Cardiac ventricle fibroblast (primary cell): ENCODE results near the gene NRL. TPM values are rescaled to one million over a fixed set of nuclear protein-coding genes. Genes with fewer than 3 reads are reported as not detected.

Source experiments
- total RNA-seq: library from RNA; depleted of rRNA; stranded (reverse); fragments of >200 nt; gene quantifications from 2 replicates; pipeline ENCODE4 v1.2.3, GENCODE V29; 2015

Gene NRL
- total RNA-seq: 0.73 and 0.75 TPM in 2 replicates

GRCh38 chr14:24114532-24115421 lies at the start of gene NRL, which contains the start of gene DCAF11:
Gene NRL, minus strand, starts transcription at chr14:24114949. Its CDS starts 32,101 bp downstream, at chr14:24082848.
Gene DCAF11, plus strand, starts transcription at chr14:24114777. Its CDS starts 818 bp downstream, at chr14:24115595.

GRCh38 chr14:24160850-24161804 lies 46.4 kb upstream of the NRL start, which contains the start of gene IRF9:
Gene IRF9, plus strand, starts transcription at chr14:24161265. Its CDS starts 880 bp downstream, at chr14:24162145.

GRCh38 chr14:24146978-24147760 lies 32.4 kb upstream of the NRL start, which contains the start of gene RNF31:
Gene RNF31, plus strand, starts transcription at chr14:24147498. Its CDS starts 201 bp downstream, at chr14:24147699.

GRCh38 chr14:24146453-24146977 lies 31.8 kb upstream of the NRL start, which contains the start of gene PSME2:
Gene PSME2, minus strand, starts transcription at chr14:24146610. Its CDS starts 29 bp downstream, at chr14:24146581.

GRCh38 chr14:24141097-24141880 lies 26.5 kb upstream of the NRL start, which contains the start of gene EMC9:
Gene EMC9, minus strand, starts transcription at chr14:24141591. Its CDS starts 287 bp downstream, at chr14:24141304.

GRCh38 chr14:24135834-24136683 lies 21.3 kb upstream of the NRL start, which contains the start of gene PSME1:
Gene PSME1, plus strand, starts transcription at chr14:24136194. Its CDS starts 69 bp downstream, at chr14:24136263.

GRCh38 chr14:24130380-24130716 lies 15.6 kb upstream of the NRL start, which contains the start of gene FITM1:
Gene FITM1, plus strand, starts transcription at chr14:24130659. Its CDS starts 905 bp downstream, at chr14:24131564.

GRCh38 chr14:24093901-24094840 lies 20.6 kb downstream of the NRL start, which contains the start of gene PCK2:
Gene PCK2, plus strand, starts transcription at chr14:24094311. Its CDS starts 95 bp downstream, at chr14:24094406.

GRCh38 chr14:24071144-24071697 lies 43.5 kb downstream of the NRL start, which contains the start of gene CPNE6:
Gene CPNE6, plus strand, starts transcription at chr14:24071562. Its CDS starts 1,375 bp downstream, at chr14:24072937.

GRCh38 chr14:24051789-24052655 lies 62.7 kb downstream of the NRL start, which contains the start of gene CARMIL3:
Gene CARMIL3, plus strand, starts transcription at chr14:24052009. Its CDS starts 145 bp downstream, at chr14:24052154.

Other genes with a start within 250 kb of the NRL start
- 46.2 and 53.2 TPM in 2 replicates for gene DHRS4, start 161.2 kb downstream of the NRL start, total RNA-seq
- gene DHRS4L2, start 126.0 kb downstream of the NRL start, total RNA-seq: 8.2 and 13.2 TPM in 2 replicates
- gene CARMIL3, start 62.9 kb downstream of the NRL start, total RNA-seq: not detected in 2 replicates
- not detected in 2 replicates for gene CPNE6, start 43.4 kb downstream of the NRL start, total RNA-seq
- gene PCK2, start 20.6 kb downstream of the NRL start, total RNA-seq: 8.2 and 11.6 TPM in 2 replicates
- gene DCAF11, start 172 bp downstream of the NRL start, total RNA-seq: 41.8 and 49.5 TPM in 2 replicates
- 0.20 TPM in 1 of 2 replicates, not detected in the other for gene FITM1, start 15.7 kb upstream of the NRL start, total RNA-seq
- 123 and 136 TPM in 2 replicates for gene PSME1, start 21.2 kb upstream of the NRL start, total RNA-seq
- 8.3 and 10.2 TPM in 2 replicates for gene EMC9, start 26.6 kb upstream of the NRL start, total RNA-seq
- 52.9 and 82.8 TPM in 2 replicates for gene PSME2, start 31.7 kb upstream of the NRL start, total RNA-seq
- 50.1 and 66.3 TPM in 2 replicates for gene RNF31, start 32.5 kb upstream of the NRL start, total RNA-seq
- 30.3 and 35.5 TPM in 2 replicates for gene IRF9, start 46.3 kb upstream of the NRL start, total RNA-seq
- 0.25 and 1.1 TPM in 2 replicates for gene REC8, start 57.1 kb upstream of the NRL start, total RNA-seq
- gene IPO4, start 73.9 kb upstream of the NRL start, total RNA-seq: 33.4 and 39.3 TPM in 2 replicates
- gene TM9SF1, start 80.5 kb upstream of the NRL start, total RNA-seq: 73.6 and 75.1 TPM in 2 replicates
- gene TSSK4, start 90.7 kb upstream of the NRL start, total RNA-seq: not detected in 2 replicates
- 31.4 and 43.9 TPM in 2 replicates for gene CHMP4A, start 98.5 kb upstream of the NRL start, total RNA-seq
- gene MDP1, start 101.1 kb upstream of the NRL start, total RNA-seq: 10.2 and 11.2 TPM in 2 replicates
- 96.5 and 125 TPM in 2 replicates for gene NEDD8, start 117.4 kb upstream of the NRL start, total RNA-seq
- 49.8 and 65.4 TPM in 2 replicates for gene GMPR2, start 118.0 kb upstream of the NRL start, total RNA-seq
- gene TINF2, start 127.7 kb upstream of the NRL start, total RNA-seq: 22.0 and 32.4 TPM in 2 replicates
- gene TGM1, start 148.2 kb upstream of the NRL start, total RNA-seq: 0.06 and 0.73 TPM in 2 replicates
- gene RABGGTA, start 156.6 kb upstream of the NRL start, total RNA-seq: 13.7 and 17.5 TPM in 2 replicates
- 10.7 and 26.9 TPM in 2 replicates for gene DHRS1, start 184.8 kb upstream of the NRL start, total RNA-seq
- gene NOP9, start 184.9 kb upstream of the NRL start, total RNA-seq: 9.2 and 9.9 TPM in 2 replicates
- 1.7 and 1.8 TPM in 2 replicates for gene CIDEB, start 193.0 kb upstream of the NRL start, total RNA-seq
- gene LTB4R2, start 195.2 kb upstream of the NRL start, total RNA-seq: 1.9 and 2.6 TPM in 2 replicates
- 0.59 and 1.1 TPM in 2 replicates for gene LTB4R, start 196.6 kb upstream of the NRL start, total RNA-seq
- gene ADCY4, start 220.1 kb upstream of the NRL start, total RNA-seq: 0.94 and 2.1 TPM in 2 replicates
- gene RIPK3, start 225.0 kb upstream of the NRL start, total RNA-seq: 1.1 and 2.2 TPM in 2 replicates